ENCODE measurements around the gene PPIP5K1. TPM values are rescaled to one million over a fixed set of nuclear protein-coding genes. Genes with fewer than 3 reads are reported as not detected.
A peak's percentile ranks its signal among the peaks of the same experiment; 100 is the strongest.

The PPIP5K1 gene
- total RNA-seq, 1 donor from 2014 or later, result 52.1 TPM

GRCh38 chr15:43509660-43510199 lies 80.3 kb downstream of the PPIP5K1 start:
- Mint-ChIP-seq H3K27me3 (peaks cover 22% of the 10 kb centered on the region), H3K4me3 (ENCODE audit: low read depth) (peak overlapping the region; percentile 88), H3K9me3 (ENCODE audit: low read depth) (no peaks in the 10 kb centered on the region), H3K4me1 (ENCODE audit: low read depth) (peaks cover 12% of the 10 kb centered on the region), H3K27ac (peak overlapping the region; percentile 76), H3K36me3 (ENCODE audit: insufficient read depth) (no peaks in the 10 kb centered on the region)
- TF ChIP-seq, protein P1, sequence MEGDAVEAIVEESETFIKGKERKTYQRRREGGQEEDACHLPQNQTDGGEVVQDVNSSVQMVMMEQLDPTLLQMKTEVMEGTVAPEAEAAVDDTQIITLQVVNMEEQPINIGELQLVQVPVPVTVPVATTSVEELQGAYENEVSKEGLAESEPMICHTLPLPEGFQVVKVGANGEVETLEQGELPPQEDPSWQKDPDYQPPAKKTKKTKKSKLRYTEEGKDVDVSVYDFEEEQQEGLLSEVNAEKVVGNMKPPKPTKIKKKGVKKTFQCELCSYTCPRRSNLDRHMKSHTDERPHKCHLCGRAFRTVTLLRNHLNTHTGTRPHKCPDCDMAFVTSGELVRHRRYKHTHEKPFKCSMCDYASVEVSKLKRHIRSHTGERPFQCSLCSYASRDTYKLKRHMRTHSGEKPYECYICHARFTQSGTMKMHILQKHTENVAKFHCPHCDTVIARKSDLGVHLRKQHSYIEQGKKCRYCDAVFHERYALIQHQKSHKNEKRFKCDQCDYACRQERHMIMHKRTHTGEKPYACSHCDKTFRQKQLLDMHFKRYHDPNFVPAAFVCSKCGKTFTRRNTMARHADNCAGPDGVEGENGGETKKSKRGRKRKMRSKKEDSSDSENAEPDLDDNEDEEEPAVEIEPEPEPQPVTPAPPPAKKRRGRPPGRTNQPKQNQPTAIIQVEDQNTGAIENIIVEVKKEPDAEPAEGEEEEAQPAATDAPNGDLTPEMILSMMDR (IDR thresholded peaks at IDR 0.05; ENCODE audit: unreplicated experiment), result no peak
- DNase-seq (ENCODE audit: low spot score, unreplicated experiment), result no peak

DNA sequence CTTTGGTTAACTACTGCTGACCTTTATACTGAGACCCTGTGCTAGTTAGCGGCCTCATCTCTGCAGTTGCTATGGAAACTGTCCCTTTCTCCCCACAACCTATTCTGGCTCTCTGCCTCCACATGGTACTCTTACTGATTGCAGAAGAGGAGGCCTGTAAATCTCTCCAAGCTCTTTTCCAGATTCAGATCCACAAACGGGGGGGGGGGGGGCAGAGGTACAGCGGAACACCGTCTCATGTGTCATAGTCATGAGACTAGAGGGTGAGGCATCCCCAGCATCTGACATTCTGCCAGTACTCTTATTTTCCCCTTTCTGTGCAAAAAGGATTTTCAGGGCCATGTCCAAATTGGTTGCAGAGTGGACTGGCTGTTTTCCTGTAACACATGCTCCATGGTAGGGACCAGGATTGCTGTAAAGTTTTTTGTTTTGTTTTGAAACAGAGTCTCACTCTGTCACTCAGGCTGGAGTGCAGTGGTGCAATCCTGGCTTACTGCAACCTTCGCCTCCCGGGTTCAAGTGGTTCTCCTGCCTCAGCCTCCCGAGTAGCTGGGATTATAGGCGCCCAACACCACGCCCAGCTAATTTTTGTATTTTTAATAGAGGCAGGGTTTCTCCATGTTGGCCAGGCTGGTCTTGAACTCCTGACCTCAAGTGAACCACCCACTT lies 80.9 kb downstream of the PPIP5K1 start:
- peaks cover 18% of the 10 kb centered on the region for H3K27me3 Mint-ChIP-seq
- DNase-seq (ENCODE audit: low spot score, unreplicated experiment), result no peak
- TF ChIP-seq, protein P1 (IDR thresholded peaks at IDR 0.05; ENCODE audit: unreplicated experiment), result no peak
- H3K27ac Mint-ChIP-seq, result no peak overlapping the region
- H3K36me3 Mint-ChIP-seq (ENCODE audit: insufficient read depth), result no peaks in the 10 kb centered on the region
- H3K9me3 Mint-ChIP-seq (ENCODE audit: low read depth), result no peaks in the 10 kb centered on the region
- H3K4me1 Mint-ChIP-seq (ENCODE audit: low read depth), result peaks cover 12% of the 10 kb centered on the region
- H3K4me3 Mint-ChIP-seq (ENCODE audit: low read depth), result peak overlapping the region; percentile 88

DNA sequence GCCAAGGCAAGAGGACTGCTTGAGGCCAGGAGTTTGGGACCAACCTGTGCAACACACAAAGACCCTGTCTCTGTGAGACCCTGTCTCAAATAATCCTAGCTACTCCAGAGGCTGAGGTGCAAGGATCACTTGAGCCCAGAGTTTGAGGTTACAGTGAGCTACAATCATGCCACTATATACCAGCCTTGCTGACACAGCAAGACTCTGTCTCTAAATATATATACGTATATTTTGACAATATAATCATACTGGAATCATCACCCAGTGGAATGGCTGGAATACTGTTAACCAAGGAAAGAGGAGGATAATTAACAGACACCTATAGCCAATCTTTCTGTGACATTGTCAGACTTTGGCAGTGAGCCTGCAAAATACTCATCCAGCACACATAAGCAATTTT lies 81.6 kb downstream of the PPIP5K1 start:
- Mint-ChIP-seq H3K27ac (no peak overlapping the region), H3K27me3 (peaks cover 15% of the 10 kb centered on the region), H3K4me1 (ENCODE audit: low read depth) (peaks cover 12% of the 10 kb centered on the region), H3K4me3 (ENCODE audit: low read depth) (no peak overlapping the region), H3K36me3 (ENCODE audit: insufficient read depth) (no peaks in the 10 kb centered on the region), H3K9me3 (ENCODE audit: low read depth) (no peaks in the 10 kb centered on the region)
- no peak for DNase-seq (ENCODE audit: low spot score, unreplicated experiment)
- TF ChIP-seq, protein P1 (IDR thresholded peaks at IDR 0.05; ENCODE audit: unreplicated experiment), result no peak

GRCh38 chr15:43505738-43506137 lies 84.3 kb downstream of the PPIP5K1 start:
- TF ChIP-seq, protein P1 (IDR thresholded peaks at IDR 0.05; ENCODE audit: unreplicated experiment), result no peak
- Mint-ChIP-seq H3K4me1 (ENCODE audit: low read depth) (peaks cover 8% of the 10 kb centered on the region), H3K9me3 (ENCODE audit: low read depth) (no peaks in the 10 kb centered on the region), H3K27me3 (no peaks in the 10 kb centered on the region), H3K4me3 (ENCODE audit: low read depth) (no peak overlapping the region), H3K27ac (no peak overlapping the region), H3K36me3 (ENCODE audit: insufficient read depth) (no peaks in the 10 kb centered on the region)
- DNase-seq (ENCODE audit: low spot score, unreplicated experiment), result no peak

- no peak overlapping the region for H3K4me3 Mint-ChIP-seq (ENCODE audit: low read depth)
- TF ChIP-seq, protein P1 (IDR thresholded peaks at IDR 0.05; ENCODE audit: unreplicated experiment), result no peak
- H3K36me3 Mint-ChIP-seq (ENCODE audit: insufficient read depth), result no peaks in the 10 kb centered on the region
- no peaks in the 10 kb centered on the region for H3K9me3 Mint-ChIP-seq (ENCODE audit: low read depth)
- no peak for DNase-seq (ENCODE audit: low spot score, unreplicated experiment)
- H3K4me1 Mint-ChIP-seq (ENCODE audit: low read depth), result no peaks in the 10 kb centered on the region
- H3K27ac Mint-ChIP-seq, result no peak overlapping the region
- H3K27me3 Mint-ChIP-seq, result no peaks in the 10 kb centered on the region
Observed at GRCh38 chr15:43499635-43500034, 90.4 kb downstream of the PPIP5K1 start.
